NCI-H82 treated with DMSO at 0.1 percent for 48 hours (cell line): ENCODE results near the gene CST9.
A peak's percentile ranks its signal among the peaks of the same experiment; 100 is the strongest.
"Not testable (repeated sequence)": the region's sequence is repeated elsewhere in the genome, so short reads cannot be mapped to it uniquely, and the experiment has no call there.

Experiments
- DNase-seq: peaks from one replicate; lab custom pipeline; 2025; ENCODE audit not compliant: unreplicated experiment; lab: John Stamatoyannopoulos, UW

CST9 gene

DNA sequence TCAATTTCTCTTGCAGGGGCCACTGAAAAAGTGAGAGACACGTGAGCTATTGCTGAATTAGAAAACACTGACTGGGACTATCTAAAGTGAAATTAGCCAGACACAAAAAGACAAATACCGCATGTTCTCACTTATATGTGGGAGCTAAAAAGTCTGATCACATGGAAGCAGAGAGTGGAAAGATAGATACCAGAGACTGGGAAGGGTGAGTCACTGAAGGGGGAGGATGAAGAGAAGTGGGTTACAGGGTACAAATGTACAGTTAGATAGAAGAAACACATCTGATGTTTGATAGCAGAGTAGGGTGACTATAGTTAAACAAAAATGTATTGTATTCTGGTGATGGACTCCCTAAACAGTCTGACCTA lies 18.6 kb upstream of the CST9 start:
- DNase-seq = no peak

DNA sequence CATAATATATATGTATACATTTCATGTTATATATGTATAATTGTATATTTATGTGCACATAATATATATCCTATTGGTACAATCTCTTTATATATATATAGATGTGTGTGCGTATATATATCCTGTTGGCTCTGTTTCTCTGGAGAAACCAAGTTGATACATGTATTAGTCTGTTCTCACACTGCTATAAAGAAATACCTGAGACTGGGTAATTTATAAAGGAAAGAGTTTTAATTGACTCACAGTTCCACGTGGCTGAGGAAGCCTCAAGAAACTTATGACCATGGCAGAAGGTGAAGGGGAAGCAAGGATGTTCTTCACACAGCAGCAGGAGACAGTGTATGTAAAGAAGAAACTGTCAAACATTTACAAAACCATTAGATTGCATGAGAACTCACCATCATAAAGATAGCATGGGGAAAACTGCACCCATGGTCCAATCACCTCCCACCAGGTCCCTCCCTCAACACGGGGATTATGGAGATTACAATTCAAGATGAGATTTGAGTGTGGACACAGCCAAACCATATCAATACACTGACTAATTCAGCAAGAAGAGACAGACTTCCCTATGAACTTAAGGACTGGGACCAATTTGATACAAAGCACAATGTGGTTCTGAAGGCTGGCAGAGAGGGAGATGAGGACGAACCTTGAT lies 18.1 kb upstream of the CST9 start:
- DNase-seq = no peak

DNA sequence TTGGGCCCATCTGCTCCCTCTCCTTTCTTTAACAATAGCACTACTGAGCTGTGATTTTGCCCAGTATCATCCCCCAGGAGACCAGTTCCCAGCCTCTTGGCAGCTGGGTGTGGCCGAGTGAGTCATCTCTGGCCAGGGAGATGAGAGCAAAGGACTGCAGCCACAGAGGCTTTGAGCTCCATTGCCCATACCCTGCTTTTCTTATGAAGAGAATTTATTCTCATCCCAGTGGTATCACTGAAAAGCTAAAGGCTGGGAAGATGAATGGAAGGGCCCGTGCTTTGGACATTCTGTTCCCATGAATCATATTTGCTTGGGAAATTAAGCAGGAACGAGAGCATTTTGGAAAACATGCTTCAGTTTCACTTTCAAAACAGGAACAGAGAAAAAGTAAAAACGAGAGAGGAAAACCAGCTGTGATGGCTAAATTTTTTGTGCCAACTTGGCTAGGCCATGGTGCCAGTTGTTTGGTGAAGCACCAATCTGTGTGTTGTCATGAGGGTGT lies 17.2 kb upstream of the CST9 start:
- no peak for DNase-seq

DNA sequence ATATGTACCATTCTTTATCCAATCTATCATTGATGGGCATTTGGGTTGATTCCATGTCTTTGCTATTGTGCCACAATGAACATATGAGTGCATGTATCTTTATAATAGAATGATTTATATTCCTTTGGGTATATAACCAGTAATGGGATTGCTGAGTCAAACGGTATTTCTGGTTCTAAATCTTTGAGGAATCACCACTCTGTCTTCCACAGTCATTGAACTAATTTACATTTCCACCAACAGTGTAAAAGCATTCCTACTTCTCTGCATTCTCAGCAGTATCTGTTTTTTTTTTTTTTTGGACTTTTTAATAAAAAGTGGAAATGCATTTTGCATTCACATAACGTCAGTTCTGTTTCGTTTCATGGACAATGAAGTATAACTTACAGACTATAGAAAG lies 16.7 kb upstream of the CST9 start:
- DNase-seq = not testable (repeated sequence)

DNA sequence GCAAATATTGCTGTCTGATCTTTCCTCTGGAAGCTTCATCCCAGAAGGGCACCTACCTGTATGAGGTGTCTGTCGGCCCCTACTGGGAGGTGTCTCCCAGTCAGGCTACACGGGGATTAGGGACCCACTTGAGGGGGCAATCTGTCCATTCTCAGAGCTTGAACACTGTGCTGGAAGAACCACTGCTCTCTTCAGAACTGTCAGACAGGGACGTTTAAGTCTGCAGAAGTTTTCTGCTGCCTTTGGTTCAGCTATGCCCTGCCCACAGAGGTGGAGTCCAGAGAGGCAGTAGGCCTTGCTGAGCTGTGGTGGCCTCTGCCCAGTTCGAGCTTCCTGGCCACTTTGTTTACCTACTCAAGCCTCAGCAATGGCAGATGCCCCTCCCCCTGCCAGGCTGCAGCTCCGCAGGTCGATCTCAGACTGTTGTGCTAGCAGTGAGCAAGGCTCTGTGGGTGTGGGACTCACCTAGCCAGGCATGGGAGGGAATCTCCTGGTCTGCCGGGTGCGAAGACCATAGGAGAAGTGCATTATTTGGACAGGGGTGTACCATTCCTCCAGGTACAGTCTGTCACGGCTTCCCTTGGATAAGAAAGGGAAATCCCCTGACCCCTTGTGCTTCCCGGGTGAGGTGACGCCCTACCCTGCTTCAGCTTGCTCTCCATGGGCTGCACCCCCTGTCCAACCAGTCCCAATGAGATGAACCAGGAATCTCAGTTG lies 15.1 kb upstream of the CST9 start:
- not testable (repeated sequence) for DNase-seq

DNA sequence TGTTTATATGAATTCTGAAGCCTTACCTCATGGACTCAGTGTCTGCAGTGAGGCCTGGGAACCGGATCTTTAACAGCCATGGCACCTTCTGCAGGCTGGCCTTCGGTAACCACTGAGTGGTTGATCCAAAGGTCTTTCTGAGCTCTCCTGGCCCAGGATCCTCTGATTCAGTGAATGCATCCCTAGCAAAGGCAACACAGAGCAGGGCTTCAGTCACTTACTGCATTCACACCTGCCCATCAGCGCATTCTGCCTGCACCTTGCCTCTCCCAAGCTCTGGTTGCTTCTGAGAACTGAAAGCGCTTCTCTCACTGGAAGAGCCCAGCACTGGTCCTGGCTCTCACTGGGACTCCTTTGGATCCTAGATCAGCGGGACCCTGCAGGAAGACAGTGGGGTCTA lies 8.4 kb upstream of the CST9 start:
- DNase-seq = no peak

DNA sequence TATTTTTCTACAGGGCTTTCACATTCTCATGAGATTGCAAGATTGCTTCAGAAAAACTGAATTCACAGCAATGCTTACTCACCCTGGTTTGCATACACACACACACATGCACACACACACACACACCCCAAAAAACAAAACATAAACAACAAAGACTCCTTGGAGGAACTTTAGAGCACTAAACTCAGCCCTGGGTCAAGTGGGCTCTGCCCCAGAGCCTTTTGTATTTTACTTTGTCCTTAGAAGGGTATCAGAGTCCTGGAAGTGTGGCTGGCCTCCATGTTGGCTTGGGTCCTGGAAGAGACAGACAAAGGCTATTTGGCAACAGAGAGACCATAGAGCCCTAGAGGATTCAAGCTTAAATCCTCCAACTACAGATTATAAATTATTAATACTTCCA lies 8.0 kb upstream of the CST9 start:
- no peak for DNase-seq

DNA sequence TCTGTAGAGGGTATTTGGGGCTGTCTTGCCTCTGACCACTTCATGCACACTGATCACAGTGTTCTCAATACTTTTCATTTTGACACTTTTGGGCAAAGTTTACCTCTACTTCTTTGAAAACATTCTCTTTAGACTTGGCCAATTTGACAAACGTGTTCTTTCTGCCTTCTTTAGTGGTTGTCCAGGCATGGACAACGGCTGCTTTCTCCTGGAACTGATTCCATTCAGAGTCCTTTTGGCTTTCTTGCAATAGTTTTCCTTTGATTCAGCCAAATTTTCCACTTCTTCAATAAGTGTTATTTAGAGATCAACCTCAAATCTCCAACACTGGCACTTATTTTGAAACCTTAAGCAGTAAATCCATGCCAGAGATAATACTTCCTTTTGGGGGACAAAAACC lies 6.7 kb upstream of the CST9 start:
- DNase-seq = no peak

DNA sequence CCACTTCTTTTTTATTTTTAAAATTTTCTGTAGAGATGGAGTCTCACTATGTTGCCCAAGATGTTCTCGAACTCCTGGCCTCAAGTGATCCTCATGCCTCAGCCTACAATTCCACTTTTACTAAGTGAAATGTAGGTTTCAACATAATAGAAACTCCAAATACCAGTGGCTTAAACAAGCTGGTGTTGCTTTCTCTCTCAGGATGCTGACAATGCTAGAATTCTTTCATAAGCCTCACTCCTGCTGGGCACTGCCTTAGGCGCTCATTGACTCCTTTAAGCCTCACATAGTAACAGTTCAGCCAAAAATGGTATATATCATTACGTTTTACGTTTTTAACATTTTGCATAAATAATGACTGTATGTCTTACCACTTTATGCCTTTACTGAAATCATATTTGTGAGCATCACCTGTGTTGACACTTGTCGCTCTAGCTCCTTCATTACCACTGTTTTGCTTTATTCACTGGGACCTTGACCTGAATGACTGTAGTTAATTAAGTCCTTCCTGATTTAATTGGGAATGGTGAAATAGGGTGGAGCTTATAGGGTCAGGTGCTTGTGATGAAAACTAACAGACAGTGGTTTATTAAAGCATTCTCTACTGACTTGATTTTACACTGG lies 3.9 kb upstream of the CST9 start:
- no peak for DNase-seq

DNA sequence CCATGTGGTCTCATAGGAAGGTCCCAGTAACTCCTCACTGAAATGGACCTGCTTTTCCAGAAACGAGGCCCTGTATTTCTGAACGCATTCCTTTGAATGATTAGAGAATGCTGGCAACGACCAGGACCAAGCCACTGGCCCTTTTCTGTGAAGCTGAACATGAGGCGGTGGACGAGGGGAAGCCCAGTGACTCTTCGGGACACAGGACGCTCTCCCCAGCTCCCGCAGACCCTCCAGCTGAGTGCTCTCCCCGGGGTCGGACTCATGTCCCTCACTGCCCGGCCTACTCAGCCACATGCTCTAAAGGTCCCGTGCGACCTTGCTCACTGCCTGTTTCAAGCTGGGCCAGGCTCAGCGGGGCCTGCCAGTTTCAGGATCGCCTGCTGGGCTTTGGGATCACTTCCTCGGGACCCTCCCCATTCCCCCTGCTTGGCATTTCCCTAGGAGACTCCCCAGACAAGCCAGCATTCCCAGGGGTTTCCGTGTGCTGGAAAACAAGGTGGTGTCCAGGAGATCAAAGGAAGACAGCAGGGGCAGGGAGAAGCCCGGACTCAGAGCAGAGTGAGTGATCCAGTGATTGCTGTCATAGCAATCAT lies 2.6 kb upstream of the CST9 start:
- no peak for DNase-seq

DNA sequence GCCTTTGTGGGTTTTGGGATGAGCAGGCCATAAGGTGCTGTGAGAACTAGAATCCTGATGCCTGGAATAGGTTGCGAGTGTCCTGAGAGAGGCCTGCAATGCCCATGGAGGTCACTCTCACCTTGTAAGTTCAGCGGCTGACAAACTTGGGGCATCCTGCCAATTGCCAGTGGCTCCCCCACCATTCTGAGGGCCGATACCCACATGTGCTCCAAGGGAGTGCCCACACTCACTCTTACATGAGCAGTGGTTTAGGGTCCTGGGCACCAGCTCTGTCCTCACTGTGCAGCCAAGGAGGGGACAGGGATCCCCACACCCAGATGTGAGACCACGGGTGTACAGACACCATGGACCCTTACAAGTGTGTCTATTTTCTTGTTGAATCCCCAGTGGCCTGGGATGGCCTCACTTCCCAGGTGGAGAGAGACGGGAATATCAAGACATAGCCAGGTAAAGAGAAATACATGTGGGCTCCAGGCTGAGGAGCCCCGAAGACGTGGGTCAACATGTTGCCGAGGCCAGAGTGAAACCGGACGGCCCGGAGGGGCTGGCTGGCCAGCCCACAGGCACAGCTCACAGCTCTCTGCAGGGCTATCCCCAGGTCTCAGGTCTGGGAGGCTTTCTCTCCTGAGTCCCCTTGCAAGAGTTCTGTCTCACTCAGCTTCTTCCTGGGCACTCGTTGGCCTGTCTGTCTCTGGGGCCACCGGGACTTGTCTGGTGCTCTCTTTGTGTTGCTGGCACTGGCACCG lies 2.0 kb upstream of the CST9 start:
- DNase-seq = no peak

DNA sequence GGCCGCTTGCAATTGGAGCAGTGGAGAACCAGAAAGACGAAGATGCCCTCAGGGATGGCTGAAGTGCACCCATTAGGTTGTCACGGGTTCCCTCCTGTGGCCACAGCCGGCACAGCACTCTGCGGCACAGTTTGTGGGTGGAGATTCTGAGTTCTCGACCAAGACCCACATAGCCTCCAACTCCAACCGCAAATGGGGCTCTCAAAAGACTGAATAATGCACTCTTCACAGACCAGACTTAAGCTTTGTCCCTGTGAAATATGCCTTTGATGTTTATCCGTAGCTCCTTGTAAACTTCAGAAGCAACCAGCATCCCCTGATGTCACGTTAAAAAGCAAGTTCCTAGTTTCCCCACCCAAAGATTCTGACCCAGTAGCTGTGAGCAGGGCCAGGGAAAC lies 934 bp upstream of the CST9 start:
- DNase-seq = peak; percentile 4

DNA sequence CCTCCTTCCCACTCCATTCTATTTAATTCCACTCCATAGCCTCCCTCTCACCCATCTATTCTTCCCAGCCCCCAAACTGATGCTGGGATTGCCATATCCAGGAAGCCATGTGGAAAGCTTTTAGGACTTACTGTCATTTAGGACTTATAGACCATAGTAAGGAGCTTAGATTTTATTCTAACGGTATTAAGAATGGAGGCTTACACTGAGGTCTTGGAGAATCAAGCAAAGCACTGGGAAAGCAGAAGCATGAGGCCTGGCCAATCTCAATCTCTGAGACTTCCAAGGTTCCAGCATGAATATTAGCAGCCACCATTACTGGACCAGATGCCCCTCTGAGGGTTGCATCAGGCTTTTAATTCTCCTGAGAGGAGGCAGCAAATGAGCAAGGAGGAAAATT lies 1.4 kb downstream of the CST9 start:
- DNase-seq = peak; percentile 47

DNA sequence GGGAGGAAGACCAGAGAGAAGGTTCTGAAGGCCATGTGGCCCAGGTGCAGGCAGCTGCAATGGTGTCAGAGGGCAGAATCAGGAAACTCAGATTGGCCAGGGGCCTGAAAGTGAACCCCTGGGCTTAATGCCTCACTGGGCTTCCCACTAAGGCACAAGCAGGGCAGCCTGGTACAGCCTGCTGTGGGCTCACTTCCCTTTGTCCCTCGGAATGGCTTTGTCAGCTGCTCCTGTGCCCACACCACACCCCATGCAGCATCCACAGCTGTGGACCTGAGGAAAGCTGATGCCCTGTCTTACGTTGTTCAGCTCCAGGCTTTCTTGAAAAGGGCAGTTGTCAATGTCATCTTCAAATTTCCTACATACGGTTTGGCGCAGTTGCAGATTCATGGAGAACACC lies 2.4 kb downstream of the CST9 start:
- no peak for DNase-seq

DNA sequence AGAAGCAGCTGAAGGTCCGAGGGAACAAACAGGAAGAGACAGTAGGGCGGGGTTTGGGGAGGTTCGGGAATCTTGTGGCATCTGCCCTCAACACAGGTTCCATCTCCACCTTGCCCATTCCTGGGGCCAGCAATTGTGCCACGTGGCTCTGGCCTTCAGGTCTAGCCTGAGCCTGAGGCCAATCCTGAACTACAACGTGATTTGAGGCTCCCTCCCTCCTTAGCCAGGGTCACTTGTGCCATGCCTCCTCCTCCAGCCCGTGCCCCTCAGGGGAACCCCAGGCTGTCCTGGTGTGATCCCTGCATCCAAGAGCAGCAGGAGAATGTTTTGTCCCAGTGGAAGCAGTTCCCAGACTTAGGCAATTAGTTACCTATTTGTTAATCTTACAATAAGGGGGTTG lies 3.0 kb downstream of the CST9 start:
- DNase-seq = no peak

DNA sequence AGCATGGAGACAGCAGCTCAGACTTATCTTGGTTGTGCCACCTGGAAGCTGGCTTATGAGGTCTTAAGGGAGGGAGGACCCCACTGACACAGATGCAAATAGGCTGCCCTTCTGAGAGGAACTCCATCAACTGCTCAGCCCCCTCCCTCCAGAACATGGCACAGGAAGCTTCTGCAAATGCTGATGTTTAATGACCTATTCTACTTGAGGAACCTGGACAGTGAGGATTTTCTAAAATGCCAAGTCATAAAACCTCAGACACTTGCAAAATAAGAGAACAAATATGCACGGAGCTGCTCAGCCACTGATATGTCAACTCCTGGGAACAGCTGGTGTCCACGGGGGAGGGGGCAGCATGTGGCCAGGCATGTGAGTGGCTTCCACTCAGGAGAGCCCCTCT lies 3.5 kb downstream of the CST9 start:
- DNase-seq = no peak

DNA sequence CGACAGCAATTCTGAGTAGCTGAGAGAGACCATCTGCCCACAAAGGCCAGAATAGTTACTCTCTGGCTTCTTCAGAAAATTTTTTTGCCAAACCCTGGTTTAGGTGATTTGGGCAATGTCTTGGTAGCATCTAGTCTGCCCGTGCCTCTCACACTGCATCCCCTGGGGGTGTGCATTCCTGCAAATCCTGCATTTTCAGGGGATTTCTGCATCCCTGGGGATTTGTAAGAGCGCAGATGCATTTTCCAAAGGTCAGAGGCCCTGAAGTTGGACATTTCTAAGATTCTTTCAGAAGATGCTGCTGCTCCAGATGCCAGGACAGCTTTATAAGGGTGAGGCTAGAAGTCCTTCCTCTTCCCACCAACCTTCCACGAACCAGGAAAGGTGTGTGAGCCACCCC lies 4.0 kb downstream of the CST9 start:
- no peak for DNase-seq

DNA sequence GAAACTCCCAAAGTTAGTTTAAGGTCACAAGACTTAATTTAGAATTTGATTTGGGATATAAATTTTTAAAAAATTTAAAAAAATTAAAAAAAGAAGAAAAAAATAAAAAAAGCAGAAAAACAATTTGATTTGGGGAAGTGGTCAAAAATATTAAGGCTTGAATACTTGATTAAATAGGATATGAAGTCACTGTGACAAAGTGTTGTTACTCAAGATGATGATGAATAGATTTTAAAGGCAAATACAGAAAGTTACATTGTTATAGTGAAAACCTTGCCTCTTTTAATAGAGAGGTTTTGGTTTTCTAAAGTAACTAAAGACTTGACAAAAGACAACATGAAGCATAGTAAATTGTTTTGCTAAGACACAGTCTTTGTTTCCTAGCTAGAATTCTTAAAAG lies 7.2 kb downstream of the CST9 start:
- no peak for DNase-seq

DNA sequence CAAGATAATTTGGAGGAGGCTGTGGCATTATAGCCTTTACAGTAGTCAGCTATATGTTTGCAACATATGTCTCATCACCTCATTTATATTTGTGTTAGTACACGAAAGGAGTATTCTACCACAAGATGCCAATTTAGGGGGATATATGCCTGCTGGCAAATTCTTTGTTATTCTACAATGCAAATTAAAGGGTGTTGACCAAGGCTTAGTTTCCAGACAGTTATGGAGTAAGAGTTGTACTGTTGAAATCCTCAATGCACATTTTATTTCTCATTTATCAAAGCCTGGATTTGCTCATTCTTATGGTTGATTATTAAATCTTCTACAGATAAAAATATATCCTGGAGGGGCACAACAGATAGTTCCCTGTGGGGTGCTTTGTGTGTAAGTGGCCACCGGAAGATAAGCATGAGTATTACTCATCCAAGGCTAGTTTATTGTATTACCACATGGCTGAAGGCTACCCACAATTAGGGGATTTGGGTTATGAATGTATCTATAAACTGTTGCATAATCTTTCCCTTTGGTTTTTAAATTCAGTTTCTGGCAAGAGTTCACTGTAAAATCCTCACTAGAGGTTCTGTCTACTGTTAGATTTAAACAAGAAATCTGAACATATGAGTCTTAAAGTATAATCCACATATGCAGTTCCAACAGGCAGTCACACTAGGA lies 9.0 kb downstream of the CST9 start:
- no peak for DNase-seq

DNA sequence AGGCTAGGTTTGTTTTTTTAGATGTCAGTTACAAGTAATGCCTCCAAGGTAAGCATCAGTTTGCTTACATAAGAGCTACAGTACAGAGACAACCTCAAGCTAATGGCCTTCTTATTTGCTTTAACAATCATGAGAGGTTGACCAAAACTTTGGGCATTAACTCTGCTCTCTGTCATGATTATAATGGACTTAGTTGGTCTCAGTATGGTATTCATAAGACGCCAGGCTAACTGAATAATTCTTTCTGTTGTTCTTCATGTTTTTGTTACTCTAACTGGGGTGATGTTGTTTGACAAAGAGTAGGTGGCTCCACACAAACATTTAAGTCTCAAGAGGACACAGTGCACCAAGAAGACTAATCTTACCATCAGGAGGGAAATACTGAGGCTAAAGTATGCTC lies 9.8 kb downstream of the CST9 start:
- no peak for DNase-seq
